HepG2 (cell line): ENCODE data around the gene PEF1. TPM values are rescaled to one million over a fixed set of nuclear protein-coding genes. Genes with fewer than 3 reads are reported as not detected.

Experiments used
- GATAD2A ChIP-seq: IDR thresholded peaks from 2 replicates; pipeline ENCODE4 v1.6.1; 2016
- HNF4G ChIP-seq, 2 experiments: sonication (generic) in 1 of 2; formaldehyde crosslinking in 1 of 2; IDR thresholded peaks; 2 replicates each; pipeline versions ENCODE4 v1.4.0 to v1.6.1; 2011 to 2020; ENCODE audit warnings: borderline replicate concordance in 2 of 2, low read depth in 2 of 2, mild to moderate bottlenecking in 2 of 2, low read length in 1 of 2, missing genetic modification reagents in 1 of 2, moderate library complexity in 1 of 2
- NCOA2 ChIP-seq: sonication (generic); formaldehyde crosslinking; IDR thresholded peaks from 2 replicates; pipeline ENCODE4 v1.8.0; 2022; ENCODE audit warnings: inconsistent platforms
- PHF21A ChIP-seq: sonication (generic); formaldehyde crosslinking; IDR thresholded peaks from 2 replicates; pipeline ENCODE4 v1.5.0; 2020; ENCODE audit warnings: mild to moderate bottlenecking, missing genetic modification reagents
- RARA ChIP-seq: IDR thresholded peaks from 2 replicates; pipeline ENCODE4 v1.6.1; 2016; ENCODE audit warnings: missing genetic modification reagents, missing compliant biosample characterization
- REPIN1 ChIP-seq: sonication (generic); formaldehyde crosslinking; IDR thresholded peaks from 2 replicates; pipeline ENCODE4 v1.8.0; 2022; ENCODE audit warnings: missing genetic modification reagents, low read depth, mild to moderate bottlenecking, borderline replicate concordance
- SALL2 ChIP-seq: sonication (generic); formaldehyde crosslinking; IDR thresholded peaks from 2 replicates; pipeline ENCODE4 v1.8.1; 2023; ENCODE audit warnings: mild to moderate bottlenecking, missing genetic modification reagents, inconsistent platforms
- TBX2 ChIP-seq: sonication (generic); formaldehyde crosslinking; IDR thresholded peaks from 2 replicates; pipeline ENCODE4 v1.5.0; 2020; ENCODE audit warnings: missing genetic modification reagents, mild to moderate bottlenecking, borderline replicate concordance
- ZMYM4 ChIP-seq: sonication (generic); formaldehyde crosslinking; IDR thresholded peaks from 2 replicates; pipeline ENCODE4 v1.8.1; 2023; ENCODE audit warnings: mild to moderate bottlenecking, missing genetic modification reagents
- ZNF225 ChIP-seq: sonication (generic); formaldehyde crosslinking; IDR thresholded peaks from 2 replicates; pipeline ENCODE4 v1.4.0; 2020; ENCODE audit warnings: mild to moderate bottlenecking, missing genetic modification reagents
- ZNF629 ChIP-seq: sonication (generic); formaldehyde crosslinking; conservative IDR thresholded peaks from 2 replicates; pipeline ENCODE4 v1.5.0; 2020; ENCODE audit warnings: missing genetic modification reagents
- polyA plus RNA-seq, 8 experiments: library from polyadenylated mRNA; depleted of rRNA in 3 of 8; stranded (reverse) in 7 of 8; unstranded in 1 of 8; fragments of >200 nt; fragmentation: Illumina TruSeq in 4 of 8; extraction: Trizol in 4 of 8; gene quantifications; 2 replicates each; pipeline versions ENCODE4 v1.2.1 to v1.2.3, GENCODE V29; 2011 to 2016; ENCODE audit warnings: low read depth in 4 of 8, missing spikeins in 1 of 8, mixed read lengths in 1 of 8; ENCODE audit not compliant: insufficient read depth in 1 of 8
- total RNA-seq, 5 experiments: library from RNA; depleted of rRNA; stranded (reverse); fragments of >200 nt; fragmentation: Illumina TruSeq; extraction: Trizol; gene quantifications; 2 replicates each; pipeline ENCODE4 v1.2.3, GENCODE V29; 2016; ENCODE audit warnings: low read depth in 1 of 5
- TF ChIP-seq, protein P1 (sequence below): sonication (generic); formaldehyde crosslinking; IDR thresholded peaks from 2 replicates; pipeline ENCODE4 v1.5.1; 2020; ENCODE audit warnings: mild to moderate bottlenecking, missing genetic modification reagents, borderline replicate concordance
- TF ChIP-seq, protein P2 (sequence below): sonication (generic); formaldehyde crosslinking; IDR thresholded peaks from 2 replicates; pipeline ENCODE4 v1.4.0; 2020; ENCODE audit warnings: low read depth, mild to moderate bottlenecking, missing genetic modification reagents
- TF ChIP-seq, protein P3 (sequence below): sonication (generic); formaldehyde crosslinking; IDR thresholded peaks from 2 replicates; pipeline ENCODE4 v1.8.0; 2022; ENCODE audit warnings: missing genetic modification reagents, low read depth, mild to moderate bottlenecking, borderline replicate concordance
- TF ChIP-seq, protein P4 (sequence below): sonication (generic); formaldehyde crosslinking; IDR thresholded peaks from 2 replicates; pipeline ENCODE4 v1.4.0; 2020; ENCODE audit warnings: missing genetic modification reagents
- TF ChIP-seq, protein P5 (sequence below): sonication (generic); formaldehyde crosslinking; IDR thresholded peaks from 2 replicates; pipeline ENCODE4 v1.8.1; 2023; ENCODE audit warnings: missing genetic modification reagents, inconsistent platforms, borderline replicate concordance
- TF ChIP-seq, protein P6 (sequence below): sonication (generic); formaldehyde crosslinking; IDR thresholded peaks from 2 replicates; pipeline ENCODE4 v1.4.0; 2020; ENCODE audit warnings: missing genetic modification reagents, borderline replicate concordance

PEF1 gene
- total and polyA plus RNA-seq, 2 of the 13 experiments (the other 11 are each of a cell fraction or from before 2014, with no cell fraction given), result 57.1 to 57.8 TPM

DNA sequence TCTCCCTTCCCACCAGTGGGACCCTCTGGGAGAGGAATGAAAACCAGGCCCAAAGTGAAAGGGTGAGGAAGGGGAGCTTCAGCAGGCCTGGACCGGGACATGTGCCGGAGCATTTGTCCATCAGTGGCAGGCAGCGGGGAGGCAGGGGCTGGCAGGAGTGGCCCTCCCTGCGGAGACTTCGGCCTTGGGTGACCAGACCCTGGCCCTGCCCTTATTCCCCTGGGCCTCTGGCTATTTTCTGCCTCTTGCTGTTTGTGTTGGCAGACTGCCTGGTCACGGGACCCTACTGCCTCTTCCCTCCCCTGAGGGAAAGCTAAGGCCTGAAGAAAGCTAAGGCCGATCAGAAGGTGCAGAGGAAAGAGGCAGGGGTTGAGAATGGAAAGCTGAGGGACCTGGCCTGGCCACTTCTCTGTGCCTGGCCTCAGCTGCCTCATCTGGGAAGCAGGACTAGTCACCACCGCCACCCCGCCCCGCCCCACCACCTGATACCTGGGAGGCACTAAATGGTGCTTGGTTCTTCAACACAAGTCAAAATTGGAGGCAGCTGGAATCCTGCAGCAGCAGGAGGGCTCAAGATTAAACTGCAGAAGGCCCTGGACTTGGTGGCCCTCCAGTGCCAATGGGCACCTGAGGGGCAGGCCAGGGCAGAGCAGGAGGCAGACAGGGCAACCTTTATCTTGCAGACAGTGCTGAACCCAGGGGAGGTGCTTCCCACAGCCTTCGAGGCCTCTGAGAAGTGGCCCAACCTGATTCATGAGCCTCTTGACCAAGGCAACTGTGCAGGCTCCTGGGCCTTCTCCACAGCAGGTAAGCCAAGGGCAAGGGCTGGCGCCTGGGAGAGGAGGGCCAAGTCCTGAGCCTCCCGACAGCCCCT, 60.4 kb downstream of the PEF1 start (continued):
- no peak for TF ChIP-seq ZNF629 (CRISPR knock-in tag)
- TF ChIP-seq, protein P1, sequence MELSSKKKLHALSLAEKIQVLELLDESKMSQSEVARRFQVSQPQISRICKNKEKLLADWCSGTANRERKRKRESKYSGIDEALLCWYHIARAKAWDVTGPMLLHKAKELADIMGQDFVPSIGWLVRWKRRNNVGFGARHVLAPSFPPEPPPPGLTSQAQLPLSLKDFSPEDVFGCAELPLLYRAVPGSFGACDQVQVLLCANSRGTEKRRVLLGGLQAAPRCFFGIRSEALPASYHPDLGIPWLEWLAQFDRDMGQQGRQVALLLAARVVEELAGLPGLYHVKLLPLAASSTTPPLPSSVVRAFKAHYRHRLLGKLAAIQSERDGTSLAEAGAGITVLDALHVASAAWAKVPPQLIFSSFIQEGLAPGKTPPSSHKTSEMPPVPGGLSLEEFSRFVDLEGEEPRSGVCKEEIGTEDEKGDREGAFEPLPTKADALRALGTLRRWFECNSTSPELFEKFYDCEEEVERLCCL (CRISPR knock-in tag), result no peak
- TF ChIP-seq TBX2 (CRISPR knock-in tag), result peak; percentile 39; the same call in 1 of the 2 replicates
- peak; percentile 49; the same call in 1 of the 2 replicates for TF ChIP-seq RARA (CRISPR knock-in tag)
- no peak for TF ChIP-seq HNF4G (IDR thresholded peaks at IDR 0.05; ENCODE audit: borderline replicate concordance, low read depth, low read length)
- TF ChIP-seq HNF4G (CRISPR knock-in tag; IDR thresholded peaks at IDR 0.05; ENCODE audit: borderline replicate concordance, low read depth), result no peak
- TF ChIP-seq, protein P2, sequence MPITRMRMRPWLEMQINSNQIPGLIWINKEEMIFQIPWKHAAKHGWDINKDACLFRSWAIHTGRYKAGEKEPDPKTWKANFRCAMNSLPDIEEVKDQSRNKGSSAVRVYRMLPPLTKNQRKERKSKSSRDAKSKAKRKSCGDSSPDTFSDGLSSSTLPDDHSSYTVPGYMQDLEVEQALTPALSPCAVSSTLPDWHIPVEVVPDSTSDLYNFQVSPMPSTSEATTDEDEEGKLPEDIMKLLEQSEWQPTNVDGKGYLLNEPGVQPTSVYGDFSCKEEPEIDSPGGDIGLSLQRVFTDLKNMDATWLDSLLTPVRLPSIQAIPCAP (CRISPR knock-in tag), result no peak
- peak; percentile 51; the same call in 1 of the 2 replicates for TF ChIP-seq ZMYM4
- TF ChIP-seq, protein P3, sequence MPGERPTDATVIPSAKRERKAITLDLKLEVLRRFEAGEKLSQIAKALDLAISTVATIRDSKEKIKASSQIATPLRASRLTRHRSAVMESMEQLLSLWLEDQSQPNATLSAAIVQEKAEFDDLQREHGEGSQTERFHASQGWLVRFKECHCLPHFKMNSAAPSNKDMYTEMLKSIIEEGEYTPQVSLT (CRISPR knock-in tag), result no peak
- TF ChIP-seq ZNF225 (CRISPR knock-in tag), result no peak
- 0 out of 2 replicates have a peak, but pooled peaks have one; percentile 24 for TF ChIP-seq SALL2 (CRISPR knock-in tag)
- TF ChIP-seq PHF21A, result peak; percentile 75
- TF ChIP-seq, protein P4, sequence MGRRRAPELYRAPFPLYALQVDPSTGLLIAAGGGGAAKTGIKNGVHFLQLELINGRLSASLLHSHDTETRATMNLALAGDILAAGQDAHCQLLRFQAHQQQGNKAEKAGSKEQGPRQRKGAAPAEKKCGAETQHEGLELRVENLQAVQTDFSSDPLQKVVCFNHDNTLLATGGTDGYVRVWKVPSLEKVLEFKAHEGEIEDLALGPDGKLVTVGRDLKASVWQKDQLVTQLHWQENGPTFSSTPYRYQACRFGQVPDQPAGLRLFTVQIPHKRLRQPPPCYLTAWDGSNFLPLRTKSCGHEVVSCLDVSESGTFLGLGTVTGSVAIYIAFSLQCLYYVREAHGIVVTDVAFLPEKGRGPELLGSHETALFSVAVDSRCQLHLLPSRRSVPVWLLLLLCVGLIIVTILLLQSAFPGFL, result no peak
- peak; percentile 66 for TF ChIP-seq NCOA2
- TF ChIP-seq, protein P5, sequence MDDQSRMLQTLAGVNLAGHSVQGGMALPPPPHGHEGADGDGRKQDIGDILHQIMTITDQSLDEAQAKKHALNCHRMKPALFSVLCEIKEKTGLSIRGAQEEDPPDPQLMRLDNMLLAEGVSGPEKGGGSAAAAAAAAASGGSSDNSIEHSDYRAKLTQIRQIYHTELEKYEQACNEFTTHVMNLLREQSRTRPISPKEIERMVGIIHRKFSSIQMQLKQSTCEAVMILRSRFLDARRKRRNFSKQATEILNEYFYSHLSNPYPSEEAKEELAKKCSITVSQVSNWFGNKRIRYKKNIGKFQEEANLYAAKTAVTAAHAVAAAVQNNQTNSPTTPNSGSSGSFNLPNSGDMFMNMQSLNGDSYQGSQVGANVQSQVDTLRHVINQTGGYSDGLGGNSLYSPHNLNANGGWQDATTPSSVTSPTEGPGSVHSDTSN (CRISPR knock-in tag), result no peak
- TF ChIP-seq GATAD2A (CRISPR knock-in tag), result peak; percentile 68
- no peak for TF ChIP-seq REPIN1 (CRISPR knock-in tag)
- TF ChIP-seq, protein P6, sequence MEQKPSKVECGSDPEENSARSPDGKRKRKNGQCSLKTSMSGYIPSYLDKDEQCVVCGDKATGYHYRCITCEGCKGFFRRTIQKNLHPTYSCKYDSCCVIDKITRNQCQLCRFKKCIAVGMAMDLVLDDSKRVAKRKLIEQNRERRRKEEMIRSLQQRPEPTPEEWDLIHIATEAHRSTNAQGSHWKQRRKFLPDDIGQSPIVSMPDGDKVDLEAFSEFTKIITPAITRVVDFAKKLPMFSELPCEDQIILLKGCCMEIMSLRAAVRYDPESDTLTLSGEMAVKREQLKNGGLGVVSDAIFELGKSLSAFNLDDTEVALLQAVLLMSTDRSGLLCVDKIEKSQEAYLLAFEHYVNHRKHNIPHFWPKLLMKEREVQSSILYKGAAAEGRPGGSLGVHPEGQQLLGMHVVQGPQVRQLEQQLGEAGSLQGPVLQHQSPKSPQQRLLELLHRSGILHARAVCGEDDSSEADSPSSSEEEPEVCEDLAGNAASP (CRISPR knock-in tag), result peak; percentile 71; the same call in 1 of the 2 replicates
